ENCODE data around the gene METTL2A. TPM values are rescaled to one million over a fixed set of nuclear protein-coding genes. Genes with fewer than 3 reads are reported as not detected.

The METTL2A gene
- total and polyA plus RNA-seq, 4 donors = 28.3 to 36.0 (median 32.8) TPM

Small RNAs within 50 kb of the gene (small RNA-seq; reads per million reads assigned to genes)
- not detected for gene RNU7-52P (ENCODE audit: low replicate concordance)

Other genes starting within 250 kb of the METTL2A start
- gene EFCAB3, start 43.3 kb upstream of the METTL2A start, total RNA-seq = not detected
- under 1 TPM; 0.19 to 0.30 TPM for gene EFCAB3, start 43.3 kb upstream of the METTL2A start, polyA plus RNA-seq (ENCODE audit: insufficient read length in 2 of 2)
- 10 to 100 TPM; 55.2 to 65.5 TPM for gene TLK2, start 54.9 kb downstream of the METTL2A start, total RNA-seq
- 10 to 100 TPM; 53.4 to 54.5 TPM for gene TLK2, start 54.9 kb downstream of the METTL2A start, polyA plus RNA-seq (ENCODE audit: insufficient read length in 2 of 2)
- 100 to 1,000 TPM in 1 of 2 donors, 10 to 100 TPM in 1; 75.3 to 160 TPM for gene MRC2, start 203.8 kb downstream of the METTL2A start, total RNA-seq
- gene MRC2, start 203.8 kb downstream of the METTL2A start, polyA plus RNA-seq (ENCODE audit: insufficient read length in 2 of 2) = 10 to 100 TPM; 64.4 to 84.2 TPM

All from spinal cord (tissue), 4 donors.